NT2/D1 (cell line): ENCODE data around the gene SPDL1.

Source experiments
- YY1 ChIP-seq: IDR thresholded peaks from 2 replicates; pipeline ENCODE4 v1.6.1; 2011; ENCODE audit not compliant: insufficient read length, insufficient read depth
- ZNF274 ChIP-seq: IDR thresholded peaks from 2 replicates; pipeline ENCODE4 v1.6.1; 2011; ENCODE audit warnings: mild to moderate bottlenecking, low read depth, low read length

- no peak for TF ChIP-seq YY1
- TF ChIP-seq ZNF274 = no peak
Measured at GRCh38 chr5:169561893-169562292, 21.7 kb upstream of the SPDL1 start.
